Keratinocyte (primary cell): ENCODE data around the gene SERPINH1. TPM values are rescaled to one million over a fixed set of nuclear protein-coding genes. Genes with fewer than 3 reads are reported as not detected.

Experiments used
- DNase-seq: peaks from one replicate; pipeline ENCODE4 v3.0.0-alpha.2; 2011; ENCODE audit warnings: low read depth, missing footprints, low spot score
- FAIRE-seq: peaks from 2 replicates; lab custom pipeline; 2011; peaks lifted over from hg19 to GRCh38; lab: Jason Lieb, UNC
- H2AFZ ChIP-seq: 2 replicates; pipeline ENCODE4 v1.6.0; 2012; ENCODE audit warnings: low read length, control low read depth, inconsistent platforms; ENCODE audit not compliant: control insufficient read depth
- H3K27ac ChIP-seq: 2 replicates; pipeline ENCODE4 v1.5.1; 2011; ENCODE audit warnings: low read length; ENCODE audit not compliant: control insufficient read depth, insufficient read depth
- H3K27me3 ChIP-seq: 3 replicates; pipeline ENCODE4 v1.6.0; 2011; ENCODE audit warnings: low read length; ENCODE audit not compliant: control insufficient read depth, insufficient read depth; ENCODE audit errors: extremely low read depth
- H3K36me3 ChIP-seq, 2 experiments: 2 replicates in 1 of 2; 3 replicates in 1 of 2; pipeline ENCODE4 v1.5.1; 2011; ENCODE audit warnings: low read length in 2 of 2, mild to moderate bottlenecking in 1 of 2; ENCODE audit not compliant: control insufficient read depth in 2 of 2, insufficient read depth in 2 of 2; ENCODE audit errors: extremely low read depth in 1 of 2
- H3K4me1 ChIP-seq: 3 replicates; pipeline ENCODE4 v1.5.1; 2011; ENCODE audit warnings: low read length; ENCODE audit not compliant: control insufficient read depth, insufficient read depth; ENCODE audit errors: extremely low read depth
- H3K4me2 ChIP-seq: 3 replicates; pipeline ENCODE4 v1.6.0; 2011; ENCODE audit warnings: low read depth, low read length; ENCODE audit not compliant: control insufficient read depth, insufficient read depth; ENCODE audit errors: extremely low read depth
- H3K4me3 ChIP-seq, 3 experiments: fragments of 200-600 bp in 1 of 3; sonication (generic) in 1 of 3; 2 replicates in 2 of 3; 3 replicates in 1 of 3; pipeline ENCODE4 v1.5.1; 2011 to 2016; ENCODE audit warnings: low read length in 3 of 3, mild to moderate bottlenecking in 3 of 3, control low read depth in 2 of 3, inconsistent platforms in 1 of 3, low read depth in 1 of 3, mixed read lengths in 1 of 3, mixed run types in 1 of 3, moderate library complexity in 1 of 3; ENCODE audit not compliant: control insufficient read depth in 2 of 3, insufficient read depth in 2 of 3; ENCODE audit errors: extremely low read depth in 1 of 3
- H3K79me2 ChIP-seq: 2 replicates; pipeline ENCODE4 v1.6.0; 2012; ENCODE audit warnings: low read length; ENCODE audit not compliant: control insufficient read depth, insufficient read depth
- H3K9ac ChIP-seq: 3 replicates; pipeline ENCODE4 v1.6.0; 2011; ENCODE audit warnings: low read length; ENCODE audit not compliant: control insufficient read depth, insufficient read depth; ENCODE audit errors: extremely low read depth
- H3K9me1 ChIP-seq: 3 replicates; pipeline ENCODE4 v1.6.0; 2011; ENCODE audit warnings: low read length; ENCODE audit not compliant: control insufficient read depth, insufficient read depth; ENCODE audit errors: extremely low read depth
- H3K9me3 ChIP-seq: 2 replicates; pipeline ENCODE4 v1.5.1; 2012; ENCODE audit warnings: low read depth, low read length; ENCODE audit not compliant: control insufficient read depth
- H4K20me1 ChIP-seq: 3 replicates; pipeline ENCODE4 v1.6.0; 2011; ENCODE audit warnings: low read length; ENCODE audit not compliant: control insufficient read depth, insufficient read depth; ENCODE audit errors: extremely low read depth
- CTCF ChIP-seq, 3 experiments: IDR thresholded peaks in 1 of 3; conservative IDR thresholded peaks in 1 of 3; optimal IDR thresholded peaks in 1 of 3; 2 replicates in 2 of 3; 3 replicates in 1 of 3; pipeline versions ENCODE3 to v1.5.1; 2011; ENCODE audit warnings: low read length in 3 of 3, mild to moderate bottlenecking in 3 of 3, moderate library complexity in 2 of 3, control low read depth in 1 of 3, inconsistent platforms in 1 of 3; ENCODE audit not compliant: insufficient read depth in 2 of 3; ENCODE audit errors: extremely low read depth in 1 of 3
- EZH2 ChIP-seq: IDR thresholded peaks from one replicate; pipeline ENCODE4 v1.6.1; 2012; ENCODE audit warnings: inconsistent platforms, mild to moderate bottlenecking, low read length, moderate library complexity
- dilution Hi-C: fragments of 300-500 bp; cut with MboI; formaldehyde crosslinking; loops from one replicate; pipeline ENCODE4 v1.7.0; 2020; ENCODE audit warnings: low sequenced_read_pairs; ENCODE audit not compliant: extremely low pct_ligation_motif_present
- polyA plus RNA-seq, 5 experiments: library from polyadenylated mRNA; depleted of rRNA in 3 of 5; stranded (reverse) in 3 of 5; stranded (forward) in 1 of 5; unstranded in 1 of 5; fragments of >200 nt; gene quantifications; 1 replicate in 1 of 5; 2 replicates in 3 of 5; 3 replicates in 1 of 5; pipeline versions ENCODE4 v1.2.1 to v1.2.3, GENCODE V29; 2011 to 2012; ENCODE audit warnings: missing spikeins in 2 of 5, low read depth in 1 of 5, low replicate concordance in 1 of 5

SERPINH1 gene
- polyA plus RNA-seq, 1 donor (not counting 4 experiments of a cell fraction or from before 2014, with no cell fraction given): 136 TPM

- Histone ChIP-seq H3K27me3 (no peaks in the 10 kb centered on the region), H3K4me1 (no peaks in the 10 kb centered on the region), H3K9ac (no peak overlapping the region), H4K20me1 (no peaks in the 10 kb centered on the region), H3K9me3 (no peaks in the 10 kb centered on the region), H3K79me2 (no peaks in the 10 kb centered on the region), H3K4me2 (no peak overlapping the region), H2AFZ (no peak overlapping the region), H3K36me3 (no peaks in the 10 kb centered on the region), H3K27ac (no peak overlapping the region), H3K9me1 (no peaks in the 10 kb centered on the region), H3K4me3 (no peak overlapping the region)
- FAIRE-seq: no peak
- TF ChIP-seq EZH2 (no peak), CTCF (optimal IDR thresholded peaks at IDR 0.05 in 1 of 3, IDR thresholded peaks at IDR 0.05 in 1 of 3, conservative IDR thresholded peaks at IDR 0.05 in 1 of 3; ENCODE audit: extremely low read depth in 1 of 3, insufficient read depth in 2 of 3, low read length in 3 of 3) (peak; percentile 67 to 90 (median 76))
- dilution Hi-C loops: no loop called here
- DNase-seq: no peak
These were observed 35.6 kb downstream of the SERPINH1 start for GRCh38 chr11:75597636-75598035.

- H3K79me2 ChIP-seq: no peaks in the 10 kb centered on the region
- dilution Hi-C loops: no loop called here
- FAIRE-seq: no peak
- no peak overlapping the region for H3K27ac ChIP-seq
- no peak overlapping the region for H3K9ac ChIP-seq
- H3K4me2 ChIP-seq: no peak overlapping the region
- H3K9me1 ChIP-seq: no peaks in the 10 kb centered on the region
- no peak overlapping the region for H3K4me3 ChIP-seq
- H3K9me3 ChIP-seq: no peaks in the 10 kb centered on the region
- no peak for DNase-seq
- no peaks in the 10 kb centered on the region for H3K27me3 ChIP-seq
- no peak overlapping the region for H2AFZ ChIP-seq
- peaks cover 5% of the 10 kb centered on the region for H3K4me1 ChIP-seq
- H4K20me1 ChIP-seq: no peaks in the 10 kb centered on the region
- TF ChIP-seq EZH2: no peak
- TF ChIP-seq CTCF (optimal IDR thresholded peaks at IDR 0.05 in 1 of 3, IDR thresholded peaks at IDR 0.05 in 1 of 3, conservative IDR thresholded peaks at IDR 0.05 in 1 of 3; ENCODE audit: extremely low read depth in 1 of 3, insufficient read depth in 2 of 3, low read length in 3 of 3): no peak
- no peaks in the 10 kb centered on the region for H3K36me3 ChIP-seq
These were observed 36.2 kb downstream of the SERPINH1 start for GRCh38 chr11:75598264-75598663.
